ENCODE results near the gene CRK. TPM values are rescaled to one million over a fixed set of nuclear protein-coding genes. Genes with fewer than 3 reads are reported as not detected.

The CRK gene
- total RNA-seq, 4 donors from 2014 or later: 33.8 to 59.3 (median 51.2) TPM

DNA sequence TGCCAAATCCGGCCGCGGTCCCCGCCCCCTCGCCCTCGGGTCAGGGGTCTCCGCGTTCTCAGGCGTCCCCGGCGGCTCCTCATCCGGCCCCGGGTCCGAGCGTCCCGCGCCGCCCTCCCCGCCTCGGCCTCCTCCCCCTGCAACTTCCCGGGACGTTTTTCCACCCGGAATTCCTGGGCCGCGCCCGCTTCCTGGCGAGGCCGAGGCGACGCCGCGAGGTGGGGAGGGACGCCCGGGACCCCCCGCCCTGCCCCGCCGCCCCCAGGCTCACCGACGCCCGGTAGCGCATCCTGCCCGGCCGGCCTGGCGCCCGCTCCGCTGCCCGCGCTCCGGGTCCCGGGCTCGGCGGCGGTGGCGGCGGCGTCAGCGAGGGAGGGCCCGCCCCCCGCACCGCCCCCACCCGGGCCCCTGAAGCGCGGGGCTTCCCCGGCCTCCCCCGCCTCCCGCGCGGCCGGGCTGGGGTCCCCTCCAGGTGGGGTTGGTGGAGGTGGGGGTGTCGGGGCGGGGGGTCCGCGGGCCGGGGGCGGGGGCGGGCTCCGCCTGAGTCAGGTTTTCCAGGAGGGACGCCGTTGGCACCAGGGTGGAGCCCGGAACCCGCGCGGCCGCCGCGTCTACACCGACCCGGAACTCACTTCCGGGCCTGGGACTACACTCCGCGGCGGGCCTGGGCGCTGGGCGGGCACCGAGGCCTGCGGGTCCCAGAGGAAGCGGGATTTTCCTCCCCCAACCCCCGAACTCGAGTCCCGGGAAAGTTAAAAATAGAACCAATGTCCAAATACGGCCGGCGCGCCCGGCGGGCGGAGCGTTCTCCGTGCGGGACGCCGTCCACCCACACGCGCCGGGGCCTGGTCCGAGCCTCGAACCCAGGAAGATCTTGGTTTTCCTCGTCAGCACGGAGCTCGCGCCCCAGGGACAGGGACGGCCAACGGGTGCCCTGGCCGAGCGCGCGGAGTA is 29.7 kb upstream of the CRK start:
- Histone ChIP-seq H3K9me3 (no peaks in the 10 kb centered on the region), H3K4me1 (peaks cover 40 to 74% (median 43%) of the 10 kb centered on the region in 3 donors), H3K27ac (peak overlapping the region; percentile 94 to 98 (median 96)), H3K27me3 (no peaks in the 10 kb centered on the region), H3K4me3 (peak overlapping the region; percentile 62 to 94 (median 63)), H3K36me3 (peaks cover 9 to 37% (median 21%) of the 10 kb centered on the region in 3 donors)
- 28% methylated on average over 9 of the region's 127 CpGs; no CpG with 5 or more reads in 1 of the 2 donors for WGBS, 2 donors
- intact Hi-C loops (cut with DNase I): no loop called here
- DNase-seq: no peak
- TF ChIP-seq, protein P1, sequence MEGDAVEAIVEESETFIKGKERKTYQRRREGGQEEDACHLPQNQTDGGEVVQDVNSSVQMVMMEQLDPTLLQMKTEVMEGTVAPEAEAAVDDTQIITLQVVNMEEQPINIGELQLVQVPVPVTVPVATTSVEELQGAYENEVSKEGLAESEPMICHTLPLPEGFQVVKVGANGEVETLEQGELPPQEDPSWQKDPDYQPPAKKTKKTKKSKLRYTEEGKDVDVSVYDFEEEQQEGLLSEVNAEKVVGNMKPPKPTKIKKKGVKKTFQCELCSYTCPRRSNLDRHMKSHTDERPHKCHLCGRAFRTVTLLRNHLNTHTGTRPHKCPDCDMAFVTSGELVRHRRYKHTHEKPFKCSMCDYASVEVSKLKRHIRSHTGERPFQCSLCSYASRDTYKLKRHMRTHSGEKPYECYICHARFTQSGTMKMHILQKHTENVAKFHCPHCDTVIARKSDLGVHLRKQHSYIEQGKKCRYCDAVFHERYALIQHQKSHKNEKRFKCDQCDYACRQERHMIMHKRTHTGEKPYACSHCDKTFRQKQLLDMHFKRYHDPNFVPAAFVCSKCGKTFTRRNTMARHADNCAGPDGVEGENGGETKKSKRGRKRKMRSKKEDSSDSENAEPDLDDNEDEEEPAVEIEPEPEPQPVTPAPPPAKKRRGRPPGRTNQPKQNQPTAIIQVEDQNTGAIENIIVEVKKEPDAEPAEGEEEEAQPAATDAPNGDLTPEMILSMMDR (IDR thresholded peaks at IDR 0.05): no peak
- TF ChIP-seq POLR2A (IDR thresholded peaks at IDR 0.05): no peak

DNA sequence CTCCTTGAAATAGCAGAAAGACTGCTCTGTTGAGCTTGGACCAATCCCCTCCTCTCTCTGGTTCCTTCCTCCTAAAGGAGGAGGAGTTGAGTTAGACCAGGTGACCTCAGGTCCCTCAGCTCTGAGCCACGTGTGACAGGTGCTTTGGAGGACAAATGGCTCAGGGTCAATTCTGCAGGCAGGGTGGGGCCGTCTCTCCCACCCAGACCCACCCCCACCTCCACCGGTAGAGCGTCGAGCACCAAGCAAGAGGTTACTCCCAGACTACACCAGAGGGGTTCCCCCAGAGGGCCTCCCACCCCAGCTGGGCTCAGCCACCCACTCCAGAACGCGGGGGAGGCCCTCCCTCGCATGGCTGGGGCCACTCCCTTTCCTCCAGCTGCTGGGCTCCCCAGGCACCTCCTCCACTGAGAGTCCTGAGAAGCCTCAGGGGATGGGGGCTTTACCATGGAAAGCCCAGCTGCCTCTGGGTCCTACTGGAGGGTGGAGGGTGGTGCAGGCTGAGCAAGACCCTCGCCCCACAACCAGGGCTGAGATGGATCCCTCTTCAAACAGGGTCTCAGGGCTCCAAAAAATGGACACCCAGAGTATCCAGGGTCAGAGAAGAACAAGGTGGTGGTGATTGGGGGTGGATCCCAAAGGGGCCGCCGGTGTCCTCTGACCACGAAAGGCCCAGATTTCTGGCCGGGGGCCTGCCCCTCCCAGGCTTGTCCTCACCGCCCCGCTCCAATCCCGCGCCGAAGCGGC is 28.8 kb upstream of the CRK start:
- Histone ChIP-seq H3K36me3 (peaks cover 9 to 45% (median 21%) of the 10 kb centered on the region in 3 donors), H3K27ac (peak overlapping the region; percentile 94 to 98 (median 96)), H3K4me1 (peaks cover 34 to 66% (median 35%) of the 10 kb centered on the region in 3 donors), H3K4me3 (peak overlapping the region; percentile 62 to 94 (median 63)), H3K9me3 (no peaks in the 10 kb centered on the region), H3K27me3 (no peaks in the 10 kb centered on the region)
- no peak for DNase-seq
- TF ChIP-seq, protein P1 (IDR thresholded peaks at IDR 0.05): peak in 2 of 6 experiments; percentile 6 to 30
- TF ChIP-seq POLR2A (IDR thresholded peaks at IDR 0.05): no peak
- WGBS, 2 donors: 0 to 5% methylated on average over 2 to 6 of the region's 19 CpGs
- intact Hi-C loops (cut with DNase I): no loop called here

DNA sequence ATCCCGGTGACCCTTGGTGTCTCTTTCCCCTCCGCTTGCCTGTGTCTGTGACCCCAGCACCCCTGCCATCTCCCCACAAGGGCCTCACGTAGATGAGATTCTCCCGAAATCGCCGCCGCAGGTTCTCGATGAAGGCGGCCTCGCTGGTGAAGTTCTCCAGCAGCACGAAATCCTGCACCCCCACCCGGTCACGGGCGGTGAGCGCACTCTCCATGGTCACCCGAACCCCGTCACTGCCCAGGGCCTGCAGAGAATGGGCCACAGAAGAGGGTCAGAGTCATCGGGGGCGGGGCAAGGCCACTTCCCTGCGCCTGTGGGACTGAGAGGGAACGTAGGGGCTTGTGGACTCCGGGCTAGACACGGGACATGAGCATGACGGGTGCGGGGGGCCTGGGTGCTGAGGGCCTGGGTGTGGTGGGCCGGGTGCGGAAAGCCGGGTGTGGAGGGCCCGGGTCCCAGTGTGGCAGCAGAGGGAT is 28.1 kb upstream of the CRK start:
- Histone ChIP-seq H3K4me3 (peak overlapping the region in 2 of 4 donors; percentile 63 to 94), H3K4me1 (peaks cover 31 to 58% (median 34%) of the 10 kb centered on the region in 3 donors), H3K9me3 (no peaks in the 10 kb centered on the region), H3K36me3 (peaks cover 16 to 53% (median 27%) of the 10 kb centered on the region in 3 donors), H3K27ac (peak overlapping the region; percentile 94 to 98 (median 96)), H3K27me3 (no peaks in the 10 kb centered on the region)
- no peak for DNase-seq
- WGBS, 2 donors: 91 to 98% methylated on average over 11 to 24 of the region's 29 CpGs
- TF ChIP-seq, protein P1 (IDR thresholded peaks at IDR 0.05): no peak
- no peak for TF ChIP-seq POLR2A (IDR thresholded peaks at IDR 0.05)
- intact Hi-C loops (cut with DNase I): no loop called here

DNA sequence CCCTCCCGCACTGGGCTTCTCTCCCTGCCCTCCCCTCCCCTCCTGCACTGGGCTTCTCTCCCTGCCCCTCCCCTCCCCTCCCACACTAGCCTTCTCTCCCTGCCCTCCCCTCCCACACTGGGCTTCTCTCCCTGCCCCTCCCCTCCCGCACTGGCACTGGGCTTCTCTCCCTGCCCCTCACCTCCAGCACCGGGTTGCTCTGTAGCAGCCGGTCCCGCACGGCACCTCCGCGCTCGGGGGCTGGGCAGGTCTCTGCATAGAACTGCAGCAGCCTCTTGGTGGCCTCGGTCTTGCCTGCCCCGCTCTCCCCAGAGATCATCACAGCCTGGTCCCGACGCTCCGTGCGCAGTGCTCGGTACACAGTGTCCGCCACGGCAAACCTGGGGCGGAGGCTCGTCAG is 26.6 kb upstream of the CRK start:
- WGBS, 2 donors: 79 to 100% methylated on average over 2 to 16 of the region's 20 CpGs
- Histone ChIP-seq H3K9me3 (no peaks in the 10 kb centered on the region), H3K4me1 (peaks cover 21 to 44% (median 22%) of the 10 kb centered on the region in 3 donors), H3K27ac (peak overlapping the region in 3 of 4 donors; percentile 21 to 61 (median 44)), H3K4me3 (no peak overlapping the region), H3K36me3 (peaks cover 29 to 67% (median 37%) of the 10 kb centered on the region in 3 donors), H3K27me3 (no peaks in the 10 kb centered on the region)
- intact Hi-C loops (cut with DNase I): no loop called here
- DNase-seq: no peak
- no peak for TF ChIP-seq POLR2A (IDR thresholded peaks at IDR 0.05)
- TF ChIP-seq, protein P1 (IDR thresholded peaks at IDR 0.05): no peak
